Measurements from ENCODE around the gene EXTL2.
"Not testable (repeated sequence)": the region's sequence is repeated elsewhere in the genome, so short reads cannot be mapped to it uniquely, and the experiment has no call there.

Gene EXTL2

GRCh38 chr1:100894603-100895539 is at the start of gene EXTL2:
Gene EXTL2, minus strand, starts transcription at chr1:100894842. Its CDS starts 6,085 bp downstream, at chr1:100888757.
- DNase-seq = peak; percentile 84 to 90

GRCh38 chr1:100943533-100943932 is 48.9 kb upstream of the EXTL2 start:
- DNase-seq = no peak

GRCh38 chr1:100942304-100943046 is 47.8 kb upstream of the EXTL2 start:
- no peak for DNase-seq

- DNase-seq = no peak
Measured at GRCh38 chr1:100941580-100942216, 47.1 kb upstream of the EXTL2 start.

- no peak for DNase-seq
Measured at GRCh38 chr1:100941098-100941527, 46.5 kb upstream of the EXTL2 start.

GRCh38 chr1:100936194-100936967 is 41.7 kb upstream of the EXTL2 start:
- no peak for DNase-seq

GRCh38 chr1:100933555-100933954 is 38.9 kb upstream of the EXTL2 start:
- not testable (repeated sequence) for DNase-seq

GRCh38 chr1:100931716-100932115 is 37.1 kb upstream of the EXTL2 start:
- no peak for DNase-seq

GRCh38 chr1:100930494-100930893 is 35.9 kb upstream of the EXTL2 start:
- no peak for DNase-seq

- no peak for DNase-seq
Measured at GRCh38 chr1:100928128-100928527, 33.5 kb upstream of the EXTL2 start.

GRCh38 chr1:100927276-100927675 is 32.6 kb upstream of the EXTL2 start:
- DNase-seq = no peak

GRCh38 chr1:100926240-100926639 is 31.6 kb upstream of the EXTL2 start:
- DNase-seq = no peak

- no peak for DNase-seq
Measured at GRCh38 chr1:100924991-100925390, 30.3 kb upstream of the EXTL2 start.

GRCh38 chr1:100924212-100924611 is 29.6 kb upstream of the EXTL2 start:
- no peak for DNase-seq

GRCh38 chr1:100921110-100921706 is 26.6 kb upstream of the EXTL2 start:
- peak; percentile 17 to 20 for DNase-seq

GRCh38 chr1:100912019-100912418 is 17.4 kb upstream of the EXTL2 start:
- no peak for DNase-seq

GRCh38 chr1:100909018-100909417 is 14.4 kb upstream of the EXTL2 start:
- no peak for DNase-seq

- DNase-seq = no peak
Measured at GRCh38 chr1:100907887-100908286, 13.2 kb upstream of the EXTL2 start.

- DNase-seq = no peak
Measured at GRCh38 chr1:100905181-100905580, 10.5 kb upstream of the EXTL2 start.

GRCh38 chr1:100904528-100904927 is 9.9 kb upstream of the EXTL2 start:
- DNase-seq = no peak

- no peak for DNase-seq
Measured at GRCh38 chr1:100903777-100904176, 9.1 kb upstream of the EXTL2 start.

GRCh38 chr1:100902365-100902764 is 7.7 kb upstream of the EXTL2 start:
- DNase-seq = no peak

Data from SHP77 (cell line).